ENCODE data around the gene ALPK1.
"Not testable (repeated sequence)": the region's sequence is repeated elsewhere in the genome, so short reads cannot be mapped to it uniquely, and the experiment has no call there.

ALPK1 gene

DNA sequence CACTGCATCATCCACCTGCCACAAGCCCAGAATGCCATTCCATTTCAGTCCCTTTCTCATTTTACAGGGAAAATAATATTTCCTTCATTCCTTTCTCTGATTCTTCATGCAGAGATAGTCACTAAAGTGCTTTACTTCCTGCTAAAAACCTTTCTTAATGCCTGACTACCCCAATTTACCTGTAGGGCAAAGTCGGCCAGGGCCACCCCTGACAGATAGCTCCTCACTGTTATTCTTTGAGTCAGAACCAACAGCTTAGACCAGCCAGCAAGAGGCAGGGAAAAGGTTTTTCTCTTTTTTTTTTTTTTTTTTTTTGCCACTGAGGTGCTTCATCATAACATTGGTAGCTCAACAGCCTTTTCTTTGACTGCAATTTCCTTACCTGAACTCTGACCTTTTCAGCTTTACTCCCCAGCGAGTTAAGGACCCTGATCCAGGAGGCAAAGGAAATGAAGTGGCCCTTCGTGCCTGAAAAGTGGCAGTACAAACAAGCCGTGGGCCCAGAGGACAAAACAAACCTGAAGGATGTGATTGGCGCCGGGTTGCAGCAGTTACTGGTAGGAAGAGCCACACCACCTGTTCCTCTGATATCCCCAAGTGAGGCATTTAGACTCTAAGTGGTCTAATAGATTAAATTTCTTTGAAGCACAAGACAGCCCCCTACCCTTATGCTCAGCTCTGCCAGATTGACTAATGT is 85.0 kb downstream of the ALPK1 start:
- DNase-seq = peak; percentile 68

DNA sequence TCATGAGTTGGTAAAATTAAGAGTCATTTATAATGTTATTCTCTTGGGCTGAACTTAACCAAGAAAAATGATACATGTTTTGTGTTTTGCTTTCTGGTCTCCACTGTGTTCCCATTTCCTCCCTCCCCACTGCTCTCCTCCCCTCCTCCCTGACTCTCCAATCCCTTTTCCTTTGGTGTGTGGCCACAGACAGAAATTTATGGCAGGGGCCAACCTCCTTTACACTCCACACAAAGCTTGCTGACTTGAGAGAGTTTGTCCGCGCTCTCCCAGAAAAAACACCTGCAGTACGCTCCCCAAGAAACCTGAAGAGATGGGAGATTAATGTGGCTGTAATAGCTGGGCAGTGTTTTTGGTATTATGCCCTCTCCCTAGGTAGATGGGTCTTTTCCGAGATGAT is 88.9 kb downstream of the ALPK1 start:
- DNase-seq = no peak

DNA sequence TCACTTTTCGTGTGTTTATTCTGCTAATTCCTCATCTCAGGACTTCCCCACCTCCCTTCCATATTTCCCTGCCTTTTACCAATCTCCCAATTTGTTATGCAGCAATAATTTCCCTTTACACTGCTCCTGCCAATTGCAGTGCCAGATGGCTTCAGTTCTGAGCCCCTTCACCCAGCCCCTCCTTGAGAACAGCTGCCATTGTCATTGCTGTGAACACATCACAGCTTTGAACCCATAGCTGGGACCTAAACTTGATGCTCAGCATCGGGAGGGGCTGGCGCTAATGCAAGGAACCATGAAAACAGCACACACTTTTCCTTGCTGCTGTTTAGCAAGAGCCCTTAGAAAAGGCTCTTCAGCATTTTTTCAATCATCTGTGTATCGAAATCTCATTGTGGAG is 104.9 kb downstream of the ALPK1 start:
- no peak for DNase-seq

DNA sequence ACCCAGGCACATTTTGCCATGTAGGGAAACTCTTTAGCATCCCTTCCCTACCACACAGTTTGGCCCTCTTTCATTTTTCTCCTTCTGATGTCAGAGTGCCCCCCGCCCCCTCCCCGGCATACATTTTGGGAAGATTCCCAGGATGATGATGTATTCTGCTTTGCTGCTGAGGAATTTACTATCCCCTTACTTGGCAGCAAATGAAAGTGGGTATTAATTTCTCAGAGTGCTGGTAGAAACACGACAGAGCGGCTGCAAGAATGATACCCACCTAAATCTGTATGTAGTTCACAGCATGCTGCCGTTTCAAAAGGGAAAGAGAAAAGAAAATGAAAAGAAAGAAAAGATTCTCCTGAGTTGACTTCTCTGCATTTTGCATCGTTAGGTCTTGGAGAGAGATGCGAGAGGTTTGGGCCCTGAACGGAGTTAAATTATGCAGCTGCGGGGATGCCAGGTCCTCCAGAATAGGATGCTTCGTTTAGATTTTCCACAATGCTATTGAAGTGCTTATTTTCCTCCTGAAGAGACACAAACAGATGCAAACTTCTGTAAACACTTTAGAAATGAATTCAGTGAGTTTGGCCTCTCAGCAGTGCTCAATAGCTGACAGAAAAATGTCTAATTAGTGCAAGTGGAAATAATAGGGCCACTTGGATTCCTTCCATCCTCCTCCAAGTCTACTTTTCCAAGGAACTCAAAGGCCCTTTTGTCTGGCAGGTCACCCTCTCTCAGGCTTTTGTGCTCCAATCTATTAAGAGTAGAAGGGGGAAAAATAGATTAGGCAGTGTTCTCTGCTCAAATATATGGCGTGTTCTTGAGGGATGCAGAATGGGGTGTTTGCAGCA is 106.2 kb downstream of the ALPK1 start:
- DNase-seq = no peak

DNA sequence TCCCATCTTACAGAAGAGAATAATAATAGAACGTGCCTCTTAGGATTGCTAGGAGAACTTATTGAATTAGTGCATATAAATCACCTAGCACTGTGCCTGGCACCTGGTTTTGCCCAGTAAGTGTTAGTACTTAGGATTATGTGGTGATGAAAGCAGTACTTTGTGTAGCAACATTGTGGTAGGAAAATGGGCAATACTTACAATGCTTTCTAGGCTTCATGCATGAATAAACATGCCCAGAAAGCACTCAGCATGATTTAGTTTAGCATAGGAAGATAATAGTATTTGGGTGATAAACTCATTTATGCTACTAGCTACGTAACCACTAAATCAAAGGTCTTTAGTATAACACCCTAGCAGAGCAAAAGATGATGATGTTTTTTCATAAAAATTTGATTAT is 113.2 kb downstream of the ALPK1 start:
- peak; percentile 79 for DNase-seq

DNA sequence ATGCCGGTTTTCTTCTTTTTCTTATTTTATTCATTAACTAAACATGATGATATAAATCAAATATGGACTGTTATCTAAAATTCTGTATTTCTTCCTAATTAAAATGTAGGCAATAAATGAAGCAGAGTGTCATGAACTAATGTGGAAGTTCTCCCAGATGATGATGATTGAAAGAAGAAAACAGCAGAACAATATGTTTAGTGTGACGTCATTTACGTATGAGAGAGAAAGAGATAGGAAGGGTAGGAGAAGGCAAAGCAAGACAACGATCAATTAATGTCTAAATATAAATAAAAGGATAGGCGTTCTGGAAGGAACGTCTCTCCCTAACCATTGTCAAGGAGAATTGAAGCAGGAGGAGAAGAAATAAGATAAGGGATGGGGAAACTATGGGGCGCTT is 113.6 kb downstream of the ALPK1 start:
- no peak for DNase-seq

DNA sequence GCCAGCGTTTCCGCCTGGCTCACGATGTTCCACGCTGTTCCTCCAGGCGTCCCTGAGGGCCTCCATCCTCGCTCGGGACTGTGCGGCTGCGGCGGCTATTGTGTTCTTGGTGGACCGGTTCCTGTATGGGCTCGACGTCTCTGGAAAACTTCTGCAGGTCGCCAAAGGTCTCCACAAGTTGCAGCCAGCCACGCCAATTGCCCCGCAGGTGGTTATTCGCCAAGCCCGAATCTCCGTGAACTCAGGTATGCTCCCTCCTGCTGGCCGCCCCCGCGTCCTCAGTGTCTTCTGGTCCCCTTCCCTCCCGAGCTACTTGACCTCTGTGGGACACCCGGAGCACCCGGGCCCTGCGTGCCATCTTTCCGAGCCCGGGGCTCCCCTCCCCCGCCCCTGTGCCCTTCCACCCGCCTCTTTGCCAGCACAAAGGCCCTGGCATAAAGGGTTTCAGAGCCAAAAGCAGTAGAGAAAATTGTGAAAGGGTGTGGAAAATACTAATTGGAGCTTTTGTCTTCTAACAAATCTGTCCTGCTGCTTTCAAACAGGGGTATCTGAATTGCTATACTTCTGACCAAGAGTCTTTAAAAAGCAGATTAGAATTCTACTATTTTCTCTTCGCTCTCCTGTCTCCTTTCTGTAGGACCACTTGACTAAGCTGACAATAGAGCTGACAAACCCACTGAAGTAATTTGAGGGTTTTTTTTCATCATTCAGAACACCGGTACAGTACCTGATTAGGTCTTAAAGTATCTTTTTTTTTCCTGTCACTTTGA is 114.8 kb downstream of the ALPK1 start:
- DNase-seq = no peak

DNA sequence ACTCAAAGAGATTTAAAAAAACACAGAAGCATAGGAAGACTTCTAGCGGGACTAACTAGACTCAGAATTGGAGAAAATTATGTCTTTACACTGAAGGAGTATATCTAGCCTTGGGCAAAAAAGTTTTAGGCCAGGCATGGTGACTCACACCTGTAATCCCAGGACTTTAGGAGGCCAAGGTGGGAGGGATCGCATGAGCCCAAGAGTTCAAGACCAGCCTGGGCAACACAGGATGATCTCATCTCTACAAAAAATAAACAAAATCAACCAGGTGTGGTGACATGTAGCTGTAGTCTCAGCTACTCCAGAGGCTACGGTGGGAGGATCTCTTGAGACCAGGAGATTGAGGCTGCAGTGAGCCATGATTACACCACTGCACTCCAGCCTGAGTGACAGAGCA is 119.3 kb downstream of the ALPK1 start:
- no peak for DNase-seq

DNA sequence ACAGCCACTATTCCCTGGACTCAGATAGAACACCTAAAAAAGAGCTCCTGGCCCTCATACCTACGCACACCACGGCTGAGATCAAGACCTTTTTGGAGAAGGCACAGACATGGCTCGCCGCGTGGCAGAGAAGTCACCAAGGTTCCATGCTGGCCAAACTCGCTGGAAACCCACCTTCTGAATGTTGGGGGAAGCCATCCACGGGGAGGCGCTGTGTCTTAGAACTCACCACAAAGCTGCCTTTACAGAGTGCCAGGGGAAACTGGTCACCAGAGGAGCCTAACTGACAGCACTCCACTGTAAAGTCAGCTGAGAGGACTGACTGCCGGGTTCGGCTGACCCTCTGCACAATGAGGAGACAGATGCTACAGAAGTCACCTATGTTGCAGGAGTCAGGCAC is 120.9 kb downstream of the ALPK1 start:
- no peak for DNase-seq

DNA sequence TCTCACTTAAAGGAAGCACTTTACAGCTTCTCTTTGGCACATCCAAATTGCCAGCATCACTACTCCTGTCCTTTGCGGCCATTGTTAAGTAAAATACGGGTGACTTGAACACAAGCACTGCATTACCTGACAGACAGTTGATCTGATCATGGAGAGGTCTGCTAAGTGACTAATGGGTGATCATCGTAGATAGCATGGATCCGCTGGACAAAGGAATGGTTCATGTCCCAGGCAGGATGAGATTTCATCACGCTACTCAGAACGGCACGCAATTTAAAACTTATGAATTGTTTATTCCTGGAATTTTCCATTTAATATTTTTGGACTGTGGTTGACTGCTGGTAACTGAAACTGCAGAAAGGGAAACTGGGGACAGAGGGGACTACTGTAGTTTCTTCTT is 124.7 kb downstream of the ALPK1 start:
- no peak for DNase-seq

DNA sequence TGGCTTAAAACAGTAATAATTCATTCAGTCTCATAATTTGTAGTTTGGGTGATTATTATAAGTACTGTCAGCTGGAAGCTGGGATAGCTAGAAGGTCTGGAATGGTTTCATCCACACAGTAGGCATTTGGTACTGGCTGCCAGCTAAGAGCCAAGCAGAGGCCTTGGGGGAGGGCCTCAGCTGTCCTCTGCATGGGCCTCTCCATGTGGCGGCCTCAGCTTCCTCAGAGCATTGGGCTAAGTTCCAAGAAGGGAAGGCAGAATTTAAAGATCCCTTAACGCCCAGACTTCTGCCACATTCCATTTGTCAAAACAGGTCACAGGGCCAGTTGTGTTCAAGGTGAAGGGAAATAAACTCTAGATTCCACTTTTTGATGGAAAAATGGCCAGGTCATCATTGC is 125.5 kb downstream of the ALPK1 start:
- DNase-seq = no peak

DNA sequence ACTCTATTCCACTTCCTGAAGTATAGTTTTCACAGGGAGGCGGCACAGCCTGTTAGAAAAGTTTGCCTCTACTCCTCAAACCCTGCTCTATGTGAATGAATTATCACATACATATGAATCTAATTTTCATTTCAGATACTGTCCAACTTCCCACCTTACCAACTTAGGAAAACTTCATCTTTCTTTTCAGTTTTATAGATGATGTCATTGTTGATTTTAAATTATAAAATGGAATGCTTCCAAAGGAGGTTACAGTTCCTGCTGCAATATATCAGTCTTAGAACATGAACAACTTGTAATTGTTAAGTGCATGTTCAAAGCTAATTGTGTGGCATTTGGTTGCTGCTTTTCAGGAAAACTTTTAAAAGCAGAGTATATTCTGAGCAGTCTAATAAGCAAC is 126.4 kb downstream of the ALPK1 start:
- no peak for DNase-seq

DNA sequence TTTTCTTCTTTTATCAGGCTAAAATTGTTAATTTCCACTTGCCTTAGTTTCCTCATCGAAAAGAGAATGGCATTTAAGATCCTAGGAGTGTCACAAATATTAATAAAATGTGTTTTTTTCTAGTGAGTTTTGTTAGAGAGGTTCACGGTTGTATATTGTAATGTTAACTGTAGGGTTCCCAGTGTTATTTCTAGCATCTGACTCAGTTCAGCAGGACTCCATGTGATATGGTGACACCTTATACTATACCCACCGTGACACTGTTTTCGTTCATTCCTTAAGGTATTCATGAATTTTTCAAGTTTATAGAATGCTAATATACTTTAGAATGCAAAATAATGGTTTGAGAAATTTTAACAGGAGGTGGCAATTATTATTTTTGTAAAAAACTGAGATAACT is 128.7 kb downstream of the ALPK1 start:
- no peak for DNase-seq

DNA sequence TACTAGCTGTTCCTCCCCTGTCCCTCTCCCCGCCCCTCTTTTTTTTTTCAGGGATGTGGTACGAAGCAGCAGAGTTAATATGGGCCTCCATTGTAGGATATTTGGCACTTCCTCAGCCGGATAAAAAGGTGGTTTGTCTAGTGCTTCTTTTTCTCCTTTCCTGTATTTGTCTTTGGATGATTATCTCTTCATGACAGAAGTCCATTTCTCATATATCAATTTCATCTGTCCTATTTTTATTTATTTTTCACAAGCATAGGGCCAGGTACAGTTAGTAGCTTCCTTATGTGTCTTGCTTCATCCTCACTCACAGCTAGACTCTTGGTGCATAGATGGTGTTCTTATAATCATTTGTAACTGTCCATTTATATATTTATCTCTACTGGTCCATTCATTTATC is 129.2 kb downstream of the ALPK1 start:
- DNase-seq = no peak

DNA sequence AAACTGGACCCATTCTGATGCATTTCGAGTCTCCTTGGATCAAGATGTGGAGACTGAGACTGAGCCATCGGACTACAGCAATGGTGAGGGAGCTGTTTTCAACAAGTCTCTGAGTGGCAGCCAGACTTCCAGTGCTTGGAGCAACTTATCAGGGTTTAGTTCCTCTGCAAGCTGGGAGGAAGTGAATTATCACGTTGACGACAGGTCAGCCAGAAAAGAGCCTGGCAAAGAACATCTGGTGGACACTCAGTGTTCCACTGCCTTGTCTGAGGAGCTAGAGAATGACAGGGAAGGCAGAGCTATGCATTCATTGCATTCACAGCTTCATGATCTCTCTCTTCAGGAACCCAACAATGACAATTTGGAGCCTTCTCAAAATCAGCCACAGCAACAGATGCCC is 134.0 kb downstream of the ALPK1 start:
- DNase-seq = no peak

DNA sequence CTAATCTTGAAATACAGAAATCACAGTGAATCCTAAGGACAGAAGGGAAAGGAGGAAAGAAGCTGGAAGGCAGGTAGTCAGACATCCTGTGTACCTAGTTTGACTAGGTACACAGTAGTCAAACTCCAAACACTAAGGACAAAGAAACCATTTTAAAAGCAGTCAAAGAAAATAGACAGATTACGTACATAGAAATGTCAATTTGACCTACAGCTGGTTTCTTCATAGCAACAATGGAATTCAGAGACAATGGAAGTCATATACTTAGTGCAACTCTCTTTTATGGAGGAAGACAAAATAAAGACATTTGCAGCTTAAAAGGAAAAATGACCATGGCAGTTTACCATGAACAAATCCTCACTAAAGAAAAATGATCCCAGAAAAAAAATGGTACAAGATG is 139.8 kb downstream of the ALPK1 start:
- DNase-seq = no peak

DNA sequence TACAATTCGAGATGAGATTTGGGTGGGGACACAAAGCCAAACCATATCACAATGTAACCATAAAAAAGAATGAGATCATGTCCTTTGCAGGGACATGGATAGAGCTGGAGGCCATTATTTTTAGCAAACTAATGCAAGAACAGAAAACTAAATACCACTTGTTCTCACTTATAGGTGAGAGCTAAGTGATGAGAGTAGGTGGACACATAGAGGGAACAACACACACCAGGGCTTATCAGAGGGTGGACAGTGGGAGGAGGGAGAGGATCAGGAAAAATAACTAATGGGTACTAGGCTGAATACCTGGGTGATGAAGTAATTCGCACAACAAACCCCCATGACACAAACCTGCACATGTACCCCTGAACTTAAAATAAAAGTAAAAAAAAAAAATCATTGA is 145.1 kb downstream of the ALPK1 start:
- DNase-seq = not testable (repeated sequence)

DNA sequence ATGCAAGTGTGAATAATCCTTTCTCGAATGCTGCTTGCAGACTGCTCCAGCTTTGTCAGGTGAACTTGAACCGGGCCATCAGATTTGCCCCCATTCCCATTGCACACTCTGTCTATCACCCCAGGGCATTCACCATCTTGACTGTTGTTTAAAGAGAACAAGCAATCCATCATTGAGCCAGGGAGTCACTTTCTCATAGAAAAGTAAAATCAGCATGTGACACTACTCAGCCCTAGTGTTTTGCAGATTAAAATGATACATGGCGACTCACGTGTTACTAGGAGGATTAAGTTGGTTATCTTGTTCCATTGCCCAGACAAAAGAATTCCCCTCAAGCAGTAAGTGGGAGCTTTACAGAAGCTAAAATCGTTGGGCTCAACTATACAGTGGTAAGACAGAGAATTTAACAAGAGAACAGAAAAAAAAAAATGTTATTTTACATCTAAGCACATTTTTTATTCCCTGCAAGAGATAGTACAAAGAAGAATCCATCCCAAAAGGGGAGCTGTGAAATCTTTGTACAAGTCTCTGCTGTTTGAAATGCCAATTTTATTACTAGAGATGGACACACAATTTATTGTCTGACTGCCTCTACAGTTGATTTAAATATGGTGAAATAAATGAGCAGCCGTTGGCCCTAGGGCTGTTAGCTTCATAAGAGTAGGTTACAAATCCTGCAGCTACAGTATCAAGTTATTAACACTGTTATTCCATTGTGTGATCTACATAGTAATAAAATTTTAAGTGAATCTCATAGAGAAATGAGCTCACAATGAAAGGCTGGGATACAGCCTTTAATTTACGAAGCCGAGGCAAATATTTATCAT is 151.3 kb downstream of the ALPK1 start:
- peak; percentile 22 for DNase-seq

DNA sequence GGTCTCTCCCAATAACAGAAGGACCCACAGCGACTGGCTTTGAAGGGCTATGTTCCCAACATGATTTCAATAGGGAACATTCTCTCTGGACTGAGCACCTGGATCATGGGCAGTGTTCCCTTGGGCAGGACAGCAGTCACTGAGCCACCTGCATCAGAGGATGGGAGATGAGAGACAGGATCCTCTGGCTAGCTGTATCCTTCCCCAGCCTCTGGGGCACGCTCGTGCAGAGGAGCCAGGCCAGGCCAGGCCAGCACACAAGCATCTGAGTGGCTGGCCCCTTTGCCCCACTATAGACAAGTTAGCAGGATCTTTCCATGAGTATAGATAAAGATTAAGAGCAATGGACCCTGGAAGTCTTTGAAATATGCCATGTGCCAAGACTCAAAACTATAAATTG is 152.5 kb downstream of the ALPK1 start:
- no peak for DNase-seq

DNA sequence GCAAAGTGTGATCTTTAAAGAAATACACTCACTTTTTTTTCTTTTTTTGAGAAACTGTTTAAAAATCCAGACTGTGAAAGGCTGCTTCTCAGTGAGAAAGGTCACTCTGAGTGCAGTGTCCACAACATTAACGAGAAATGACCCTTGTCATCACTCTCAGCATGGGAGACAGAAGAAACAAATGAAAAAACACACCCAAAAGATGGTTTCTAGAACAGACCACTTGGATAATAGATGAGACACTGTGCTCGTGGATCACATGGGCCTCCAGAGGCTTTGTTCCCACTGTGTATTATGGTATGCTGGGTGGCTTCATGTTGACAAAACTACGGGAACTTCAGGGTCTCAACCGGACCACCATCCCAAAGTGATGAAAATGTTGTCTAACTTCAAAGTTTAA is 153.9 kb downstream of the ALPK1 start:
- DNase-seq = no peak

DNA sequence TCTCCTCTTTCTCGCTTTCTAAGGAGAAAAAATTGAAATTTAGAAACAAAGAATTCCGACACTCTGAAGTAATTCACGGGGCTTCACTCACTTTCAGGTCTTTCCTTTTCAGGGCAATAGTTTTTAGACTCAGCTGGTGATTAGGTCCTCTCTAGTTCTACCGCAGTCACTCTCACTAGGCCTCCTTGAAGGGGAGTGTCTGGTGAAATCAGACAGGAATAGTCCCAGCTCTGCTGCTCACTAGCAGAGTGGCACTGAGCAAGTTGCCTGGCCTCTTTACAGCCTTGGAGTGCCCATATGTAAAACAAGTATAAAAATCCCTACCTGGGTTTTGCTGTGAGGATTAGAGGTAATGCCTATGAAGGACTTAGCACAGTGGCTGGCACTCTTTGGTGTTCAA is 154.7 kb downstream of the ALPK1 start:
- no peak for DNase-seq

DNA sequence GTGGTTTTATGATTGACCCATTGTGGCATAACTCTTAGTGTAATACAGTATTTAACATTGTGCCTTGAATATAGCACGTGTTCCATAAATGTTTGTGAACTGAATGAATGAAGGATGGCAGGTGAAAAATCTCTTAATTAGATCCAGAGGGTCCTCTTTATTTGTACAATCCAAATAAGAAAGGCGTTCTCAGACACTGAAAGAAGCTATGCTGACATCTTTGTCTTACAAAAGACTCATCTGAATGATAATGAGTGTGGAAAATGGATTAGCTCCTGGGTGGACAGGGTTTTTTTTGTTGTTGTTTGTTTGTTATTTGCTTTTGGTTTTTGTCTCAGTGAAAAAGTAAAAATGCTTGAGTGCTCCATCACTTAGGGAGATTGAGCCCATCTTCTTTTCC is 156.2 kb downstream of the ALPK1 start:
- DNase-seq = no peak

DNA sequence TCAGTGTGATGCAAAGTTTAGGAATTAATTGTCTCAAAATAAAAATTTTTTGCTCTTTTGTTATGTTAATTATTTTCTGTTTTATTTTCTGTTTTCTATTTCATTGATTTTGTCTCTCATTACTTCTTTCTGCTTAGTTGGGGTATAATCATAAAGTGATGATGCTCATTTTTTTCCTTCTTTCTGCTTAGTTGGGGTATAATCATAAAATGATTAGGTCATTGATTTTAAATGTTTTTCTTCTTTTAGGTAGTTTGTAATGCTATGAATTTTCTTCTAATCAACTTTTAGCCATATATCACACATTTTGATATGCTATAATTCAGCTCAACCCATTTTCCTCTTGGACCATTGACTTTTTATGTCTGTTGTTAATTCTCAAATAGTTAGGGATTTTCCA is 175.1 kb downstream of the ALPK1 start:
- DNase-seq = no peak
